SK-N-SH (cell line): Measurements from ENCODE around the gene RAI14. TPM values are rescaled to one million over a fixed set of nuclear protein-coding genes. Genes with fewer than 3 reads are reported as not detected.

Source experiments
- CTCF ChIA-PET: fragments of 300-600, 350-600 bp; formaldehyde crosslinking; extraction: SDS; loops from one replicate; lab custom pipeline; 2021; lab: Yijun Ruan, JAX
- POLR2A ChIA-PET: fragments of 350-600 bp; sonication (Branson Sonifier 250); formaldehyde crosslinking; extraction: SDS; loops from one replicate; lab custom pipeline; 2020; ENCODE audit warnings: antibody characterized with exemption, inconsistent platforms; lab: Yijun Ruan, JAX
- DNase-seq: peaks from one replicate; pipeline ENCODE4 v3.0.0; 2012
- H2AFZ ChIP-seq: fragments of 200-600 bp; sonication (generic); 2 replicates; pipeline ENCODE4 v1.8.1; 2016; ENCODE audit warnings: antibody characterized with exemption, mild to moderate bottlenecking, low read depth
- H3F3A ChIP-seq: fragments of 200-600 bp; sonication (generic); replicated peaks from 2 replicates; pipeline ENCODE3; 2016; ENCODE audit warnings: antibody characterized with exemption, mild to moderate bottlenecking; ENCODE audit not compliant: insufficient read depth
- H3K27ac ChIP-seq, 2 experiments: fragments of 200-500 bp in 1 of 2; fragments of 200-600 bp in 1 of 2; sonication (Bioruptor generic) in 1 of 2; sonication (generic), shearing (Covaris generic) in 1 of 2; 2 replicates each; pipeline versions ENCODE4 v1.5.1 to v1.6.1; 2014 to 2016; ENCODE audit warnings: low read depth in 2 of 2, inconsistent platforms in 1 of 2, low read length in 1 of 2, mild to moderate bottlenecking in 1 of 2, mixed read lengths in 1 of 2
- H3K27me3 ChIP-seq: fragments of 200-600 bp; sonication (generic), shearing (Covaris generic); 2 replicates; pipeline ENCODE4 v1.6.1; 2016; ENCODE audit warnings: mixed run types; ENCODE audit not compliant: insufficient read depth
- H3K36me3 ChIP-seq, 2 experiments: fragments of 200-500 bp in 1 of 2; fragments of 200-600 bp in 1 of 2; sonication (Bioruptor generic) in 1 of 2; sonication (generic) in 1 of 2; replicated peaks in 1 of 2; 2 replicates each; pipeline versions ENCODE3 to v1.5.1; 2014 to 2016; ENCODE audit warnings: low read length in 1 of 2, mild to moderate bottlenecking in 1 of 2; ENCODE audit not compliant: insufficient read depth in 2 of 2, control insufficient read depth in 1 of 2
- H3K4me1 ChIP-seq, 2 experiments: fragments of 200-500 bp in 1 of 2; fragments of 200-600 bp in 1 of 2; sonication (Bioruptor generic) in 1 of 2; sonication (generic), shearing (Covaris generic) in 1 of 2; 2 replicates each; pipeline versions ENCODE4 v1.5.1 to v1.6.1; 2014 to 2016; ENCODE audit warnings: low read depth in 1 of 2, low read length in 1 of 2, mixed run types in 1 of 2; ENCODE audit not compliant: insufficient read depth in 2 of 2, control insufficient read depth in 1 of 2
- H3K4me2 ChIP-seq: fragments of 200-600 bp; sonication (generic), shearing (Covaris generic); 2 replicates; pipeline ENCODE4 v1.6.1; 2017; ENCODE audit warnings: mixed run types
- H3K4me3 ChIP-seq, 2 experiments: fragments of 200-500 bp in 1 of 2; fragments of 200-600 bp in 1 of 2; sonication (Bioruptor generic) in 1 of 2; sonication (generic), shearing (Covaris generic) in 1 of 2; 2 replicates each; pipeline versions ENCODE4 v1.5.1 to v1.8.1; 2014 to 2016; ENCODE audit warnings: low read depth in 2 of 2, inconsistent platforms in 1 of 2, low read length in 1 of 2, mild to moderate bottlenecking in 1 of 2, mixed read lengths in 1 of 2, moderate library complexity in 1 of 2
- H3K79me2 ChIP-seq: fragments of 200-600 bp; sonication (generic); 2 replicates; pipeline ENCODE4 v1.8.1; 2017; ENCODE audit warnings: mild to moderate bottlenecking; ENCODE audit not compliant: insufficient read depth
- H3K9ac ChIP-seq: fragments of 200-600 bp; sonication (generic); 2 replicates; pipeline ENCODE4 v1.6.1; 2017; ENCODE audit warnings: mixed run types
- H3K9me2 ChIP-seq: fragments of 200-600 bp; sonication (generic); 2 replicates; pipeline ENCODE4 v1.6.1; 2017; ENCODE audit warnings: mixed run types
- H3K9me3 ChIP-seq: fragments of 200-600 bp; sonication (generic); 2 replicates; pipeline ENCODE4 v1.6.1; 2017; ENCODE audit warnings: mixed run types, mild to moderate bottlenecking, moderate library complexity
- H4K20me1 ChIP-seq: fragments of 200-600 bp; sonication (generic); 2 replicates; pipeline ENCODE4 v1.6.1; 2017; ENCODE audit warnings: mild to moderate bottlenecking, mixed run types; ENCODE audit not compliant: insufficient read depth
- ELF1 ChIP-seq: IDR thresholded peaks from 2 replicates; pipeline ENCODE4 v1.4.0; 2012
- MEF2A ChIP-seq: IDR thresholded peaks from 2 replicates; pipeline ENCODE4 v1.4.0; 2012; ENCODE audit warnings: low read depth, borderline replicate concordance
- NFIC ChIP-seq: IDR thresholded peaks from 2 replicates; pipeline ENCODE4 v1.4.0; 2012; ENCODE audit warnings: borderline replicate concordance
- PBX3 ChIP-seq: IDR thresholded peaks from 2 replicates; pipeline ENCODE4; 2012
- POLR2AphosphoS5 ChIP-seq: IDR thresholded peaks from 2 replicates; pipeline ENCODE4 v1.6.1; 2012; ENCODE audit warnings: low read depth, low read length
- RAD21 ChIP-seq: IDR thresholded peaks from 2 replicates; pipeline ENCODE4 v1.6.1; 2012; ENCODE audit warnings: mild to moderate bottlenecking, low read length
- REST ChIP-seq: IDR thresholded peaks from 2 replicates; pipeline ENCODE4 v1.6.1; 2012; ENCODE audit warnings: mild to moderate bottlenecking, low read depth, low read length, moderate library complexity
- RXRA ChIP-seq: IDR thresholded peaks from 2 replicates; pipeline ENCODE4 v1.4.0; 2012; ENCODE audit warnings: low read depth, mild to moderate bottlenecking, borderline replicate concordance
- SIN3A ChIP-seq: IDR thresholded peaks from 2 replicates; pipeline ENCODE4 v1.6.1; 2012; ENCODE audit warnings: low read depth, mild to moderate bottlenecking, low read length, moderate library complexity, borderline replicate concordance
- TCF12 ChIP-seq: IDR thresholded peaks from 2 replicates; pipeline ENCODE4 v1.4.0; 2012
- YY1 ChIP-seq: IDR thresholded peaks from 2 replicates; pipeline ENCODE4 v1.4.0; 2012; ENCODE audit warnings: low read depth, mild to moderate bottlenecking
- WGBS: methylation state at CpG from one replicate; pipeline ENCODE4 v1.1.6; 2017; ENCODE audit warnings: low lambda C conversion rate; 5-methylcytosine and 5-hydroxymethylcytosine counted together
- polyA plus RNA-seq, 3 experiments: library from polyadenylated mRNA; depleted of rRNA; stranded (reverse); fragments of >200 nt; gene quantifications; 2 replicates each; pipeline ENCODE4 v1.2.3, GENCODE V29; 2012

Gene RAI14
- polyA plus RNA-seq, 1 of the 3 experiments (the other 2 are of a cell fraction): 53.2 TPM

- TF ChIP-seq RXRA: no peak
- TF ChIP-seq POLR2AphosphoS5: peak; percentile 27; the same call in 1 of the 2 replicates
- TF ChIP-seq YY1: no peak
- TF ChIP-seq REST: no peak
- peak; percentile 91 for TF ChIP-seq MEF2A
Observed at GRCh38 chr5:34674187-34674586, 18.1 kb downstream of the RAI14 start (continued).

- no peak for DNase-seq
- Histone ChIP-seq H2AFZ (no peak overlapping the region), H3K4me3 (no peak overlapping the region), H4K20me1 (peaks cover 30% of the 10 kb centered on the region), H3K9ac (peak overlapping the region; percentile 49; the same call in 1 of the 2 replicates), H3K27ac (peak overlapping the region in 1 of 2 experiments; percentile 94; a peak in 3 of 4 replicates), H3F3A (peaks cover 37% of the 10 kb centered on the region), H3K9me3 (no peaks in the 10 kb centered on the region), H3K9me2 (no peaks in the 10 kb centered on the region), H3K27me3 (no peaks in the 10 kb centered on the region), H3K36me3 (peaks cover 0 to 10% of the 10 kb centered on the region in 2 experiments), H3K4me1 (peaks cover 0 to 29% of the 10 kb centered on the region in 2 experiments; a peak in 3 of 4 replicates), H3K79me2 (peaks cover 96% of the 10 kb centered on the region), H3K4me2 (peak overlapping the region; percentile 23)
- TF ChIP-seq TCF12 (peak; percentile 16; the same call in 1 of the 2 replicates), MEF2A (0 out of 2 replicates have a peak, but pooled peaks have one; percentile 10), NFIC (no peak)
- POLR2A ChIA-PET: no interaction called here
- CTCF ChIA-PET: interaction anchor here (0.6 kb wide), 1 partner anchor 59 kb away, joined by 3 read pairs; no protein-coding TSS in a partner anchor
- WGBS: 46% methylated on average over 3 of the region's 3 CpGs
Observed at GRCh38 chr5:34675857-34676256, 19.7 kb downstream of the RAI14 start.

GRCh38 chr5:34676416-34676815 is 20.3 kb downstream of the RAI14 start:
- no peaks in the 10 kb centered on the region for H3K27me3 ChIP-seq
- H3K9me3 ChIP-seq: no peaks in the 10 kb centered on the region
- peak overlapping the region in 1 of 2 experiments; percentile 94; a peak in 3 of 4 replicates for H3K27ac ChIP-seq
- H3F3A ChIP-seq: peaks cover 37% of the 10 kb centered on the region
- H4K20me1 ChIP-seq: peaks cover 30% of the 10 kb centered on the region
- POLR2A ChIA-PET: no interaction called here
- H3K9ac ChIP-seq: peak overlapping the region; percentile 49; the same call in 1 of the 2 replicates
- no peak for DNase-seq
- CTCF ChIA-PET: no interaction called here
- H3K4me2 ChIP-seq: peak overlapping the region; percentile 23
- H3K36me3 ChIP-seq: peaks cover 0 to 12% of the 10 kb centered on the region in 2 experiments
- H2AFZ ChIP-seq: no peak overlapping the region
- no peak overlapping the region for H3K4me3 ChIP-seq
- H3K4me1 ChIP-seq: peaks cover 0 to 29% of the 10 kb centered on the region in 2 experiments; a peak in 3 of 4 replicates
- 40% methylated on average over 4 of the region's 4 CpGs for WGBS
- no peaks in the 10 kb centered on the region for H3K9me2 ChIP-seq
- TF ChIP-seq RAD21: no peak
- peak; percentile 88 for TF ChIP-seq PBX3
- TF ChIP-seq SIN3A: peak; percentile 32; the same call in 1 of the 2 replicates
- peak; percentile 66 for TF ChIP-seq NFIC
- TF ChIP-seq ELF1: no peak
- TF ChIP-seq TCF12: peak; percentile 15; the same call in 1 of the 2 replicates
- H3K79me2 ChIP-seq: peaks cover 96% of the 10 kb centered on the region
